ENCODE results near the gene PHF13. TPM values are rescaled to one million over a fixed set of nuclear protein-coding genes. Genes with fewer than 3 reads are reported as not detected.
A peak's percentile ranks its signal among the peaks of the same experiment; 100 is the strongest.

PHF13 gene
- total and polyA plus RNA-seq, 2 experiments from 2014 or later: 11.6 to 21.3 TPM

DNA sequence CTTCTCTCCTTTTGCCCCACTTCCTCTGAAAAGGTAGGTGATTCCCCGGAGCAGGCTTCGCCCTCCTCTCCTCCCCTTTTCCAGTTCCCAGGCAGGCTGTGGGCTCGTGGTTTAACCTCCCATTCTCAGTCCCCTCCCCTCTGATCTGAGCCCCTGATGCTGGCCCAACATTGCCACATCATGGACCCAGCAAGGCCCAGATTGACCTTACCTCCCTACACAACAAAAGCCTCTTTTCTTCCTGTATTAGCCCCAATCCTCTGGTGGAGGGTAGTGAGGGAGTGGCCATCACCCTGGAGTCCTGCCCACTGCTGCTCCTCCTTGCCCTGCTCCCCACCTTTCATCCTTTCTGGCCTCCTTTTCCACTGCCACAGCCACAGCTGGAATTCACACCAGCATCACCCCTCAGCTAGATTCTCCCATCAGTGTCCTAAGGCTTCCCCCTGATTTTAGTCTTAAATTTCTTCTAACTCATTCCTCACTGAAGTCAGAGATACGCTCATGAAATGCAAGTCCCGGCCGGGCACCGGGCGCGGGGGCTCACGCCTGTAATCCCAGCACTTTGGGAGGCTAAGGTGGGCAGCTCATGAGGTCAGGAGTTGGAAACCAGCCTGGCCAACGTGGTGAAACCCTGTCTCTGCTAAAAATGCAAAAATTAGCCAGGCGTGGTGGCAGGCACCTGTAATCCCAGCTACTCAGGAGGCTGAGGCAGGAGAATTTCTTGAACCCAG lies 40.7 kb upstream of the PHF13 start:
- no peaks in the 10 kb centered on the region for H3K27me3 ChIP-seq (replicated peaks; ENCODE audit: insufficient read depth)
- in situ Hi-C loops (cut with MboI): no loop called here
- DNase-seq: no peak
- no peaks in the 10 kb centered on the region for H3K9me3 ChIP-seq (ENCODE audit: low read depth)
- H3K79me2 ChIP-seq (ENCODE audit: insufficient read depth): no peaks in the 10 kb centered on the region
- H3F3A ChIP-seq (ENCODE audit: insufficient read depth): no peaks in the 10 kb centered on the region
- H4K20me1 ChIP-seq (ENCODE audit: insufficient read depth): no peaks in the 10 kb centered on the region
- no peaks in the 10 kb centered on the region for H3K4me1 ChIP-seq (ENCODE audit: insufficient read depth)
- H3K4me2 ChIP-seq (ENCODE audit: unreplicated experiment): no peak overlapping the region
- H2AFZ ChIP-seq: no peak overlapping the region
- no peak overlapping the region for H3K9ac ChIP-seq
- no peak for TF ChIP-seq EZH2phosphoT487 (IDR thresholded peaks at IDR 0.05; ENCODE audit: insufficient read depth, low read depth)
- no peak for TF ChIP-seq EZH2 (IDR thresholded peaks at IDR 0.05; ENCODE audit: insufficient read depth, poor library complexity, severe bottlenecking)
- H3K27ac ChIP-seq: no peak overlapping the region
- H3K9me2 ChIP-seq (ENCODE audit: insufficient read depth): no peaks in the 10 kb centered on the region
- no peak overlapping the region for H3K4me3 ChIP-seq
- 60 to 62% methylated on average over 12 of the region's 12 CpGs for WGBS, 2 experiments (ENCODE audit: low coverage in 1 of 2, low lambda C conversion rate in 2 of 2, missing lambda C conversion rate in 2 of 2)
- no peaks in the 10 kb centered on the region for H3K36me3 ChIP-seq (ENCODE audit: low read depth)

DNA sequence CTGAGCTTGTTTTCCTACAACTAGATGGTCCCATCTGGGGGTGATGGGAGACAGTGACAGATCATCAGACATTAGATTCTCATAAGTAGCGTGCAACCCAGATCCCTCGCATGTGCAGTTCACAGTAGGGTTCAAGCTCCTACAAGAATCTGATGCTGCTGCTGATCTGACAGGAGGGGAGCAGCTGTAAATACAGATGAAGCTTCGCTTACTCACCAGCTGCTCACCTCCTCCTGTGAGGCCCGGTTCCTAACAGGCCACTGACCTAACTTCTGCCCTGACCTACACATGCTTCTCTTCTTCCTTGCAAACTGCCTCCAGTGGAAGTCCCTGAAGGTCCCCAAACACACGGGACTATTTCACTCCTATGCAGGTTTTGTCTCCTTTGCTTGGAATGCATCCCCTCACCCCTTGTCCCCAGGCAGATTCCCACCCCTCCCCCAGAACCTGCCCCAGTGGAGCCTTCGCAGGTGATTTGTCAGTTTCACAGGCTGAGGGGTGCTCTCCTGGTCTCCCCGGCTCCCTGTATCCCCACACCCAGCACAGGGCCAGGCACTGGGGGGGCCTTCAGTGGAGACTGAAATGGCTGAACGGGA lies 39.4 kb upstream of the PHF13 start:
- no peaks in the 10 kb centered on the region for H3K36me3 ChIP-seq (ENCODE audit: low read depth)
- TF ChIP-seq EZH2 (IDR thresholded peaks at IDR 0.05; ENCODE audit: insufficient read depth, poor library complexity, severe bottlenecking) (no peak), EZH2phosphoT487 (IDR thresholded peaks at IDR 0.05; ENCODE audit: insufficient read depth, low read depth) (no peak)
- no peak overlapping the region for H3K9ac ChIP-seq
- in situ Hi-C loops (cut with MboI): no loop called here
- no peaks in the 10 kb centered on the region for H3K9me3 ChIP-seq (ENCODE audit: low read depth)
- no peaks in the 10 kb centered on the region for H4K20me1 ChIP-seq (ENCODE audit: insufficient read depth)
- H3F3A ChIP-seq (ENCODE audit: insufficient read depth): no peaks in the 10 kb centered on the region
- no peaks in the 10 kb centered on the region for H3K79me2 ChIP-seq (ENCODE audit: insufficient read depth)
- 64 to 67% methylated on average over 8 of the region's 8 CpGs for WGBS, 2 experiments (ENCODE audit: low coverage in 1 of 2, low lambda C conversion rate in 2 of 2, missing lambda C conversion rate in 2 of 2)
- H3K27me3 ChIP-seq (replicated peaks; ENCODE audit: insufficient read depth): no peaks in the 10 kb centered on the region
- H3K27ac ChIP-seq: no peak overlapping the region
- H3K4me3 ChIP-seq: no peak overlapping the region
- no peak overlapping the region for H2AFZ ChIP-seq
- H3K4me1 ChIP-seq (ENCODE audit: insufficient read depth): no peaks in the 10 kb centered on the region
- H3K9me2 ChIP-seq (ENCODE audit: insufficient read depth): no peaks in the 10 kb centered on the region
- no peak for DNase-seq
- H3K4me2 ChIP-seq (ENCODE audit: unreplicated experiment): no peak overlapping the region

- Histone ChIP-seq H3K4me2 (ENCODE audit: unreplicated experiment) (no peak overlapping the region), H3K9me2 (ENCODE audit: insufficient read depth) (no peaks in the 10 kb centered on the region), H3K27ac (no peak overlapping the region), H2AFZ (no peak overlapping the region), H4K20me1 (ENCODE audit: insufficient read depth) (no peaks in the 10 kb centered on the region), H3K27me3 (replicated peaks; ENCODE audit: insufficient read depth) (no peaks in the 10 kb centered on the region), H3K79me2 (ENCODE audit: insufficient read depth) (no peaks in the 10 kb centered on the region), H3K9me3 (ENCODE audit: low read depth) (no peaks in the 10 kb centered on the region), H3F3A (ENCODE audit: insufficient read depth) (no peaks in the 10 kb centered on the region), H3K4me3 (no peak overlapping the region), H3K4me1 (ENCODE audit: insufficient read depth) (0 out of 2 replicates have a peak, but pooled peaks cover 3% of the 10 kb centered on the region), H3K9ac (no peak overlapping the region), H3K36me3 (ENCODE audit: low read depth) (no peaks in the 10 kb centered on the region)
- in situ Hi-C loops (cut with MboI): no loop called here
- no peak for DNase-seq
- 63 to 67% methylated on average over 14 of the region's 14 CpGs for WGBS, 2 experiments (ENCODE audit: low coverage in 1 of 2, low lambda C conversion rate in 2 of 2, missing lambda C conversion rate in 2 of 2)
- TF ChIP-seq EZH2phosphoT487 (IDR thresholded peaks at IDR 0.05; ENCODE audit: insufficient read depth, low read depth) (no peak), EZH2 (IDR thresholded peaks at IDR 0.05; ENCODE audit: insufficient read depth, poor library complexity, severe bottlenecking) (no peak)
Observed at GRCh38 chr1:6574818-6575217, 38.7 kb upstream of the PHF13 start.

GRCh38 chr1:6577831-6578525 lies 35.6 kb upstream of the PHF13 start:
- H3F3A ChIP-seq (ENCODE audit: insufficient read depth): no peaks in the 10 kb centered on the region
- in situ Hi-C loops (cut with MboI): no loop called here
- no peak overlapping the region for H3K27ac ChIP-seq
- no peaks in the 10 kb centered on the region for H3K9me2 ChIP-seq (ENCODE audit: insufficient read depth)
- TF ChIP-seq EZH2phosphoT487 (IDR thresholded peaks at IDR 0.05; ENCODE audit: insufficient read depth, low read depth) (no peak), EZH2 (IDR thresholded peaks at IDR 0.05; ENCODE audit: insufficient read depth, poor library complexity, severe bottlenecking) (no peak)
- peak; percentile 50 for DNase-seq
- H2AFZ ChIP-seq: no peak overlapping the region
- H3K9ac ChIP-seq: no peak overlapping the region
- H4K20me1 ChIP-seq (ENCODE audit: insufficient read depth): no peaks in the 10 kb centered on the region
- H3K27me3 ChIP-seq (replicated peaks; ENCODE audit: insufficient read depth): no peaks in the 10 kb centered on the region
- H3K4me2 ChIP-seq (ENCODE audit: unreplicated experiment): no peak overlapping the region
- H3K4me1 ChIP-seq (ENCODE audit: insufficient read depth): peaks cover 9% of the 10 kb centered on the region; the same call in 1 of the 2 replicates
- no peaks in the 10 kb centered on the region for H3K9me3 ChIP-seq (ENCODE audit: low read depth)
- WGBS, 2 experiments (ENCODE audit: low coverage in 1 of 2, low lambda C conversion rate in 2 of 2, missing lambda C conversion rate in 2 of 2): 71 to 74% methylated on average over 6 of the region's 6 CpGs
- H3K79me2 ChIP-seq (ENCODE audit: insufficient read depth): peaks cover 29% of the 10 kb centered on the region
- H3K36me3 ChIP-seq (ENCODE audit: low read depth): no peaks in the 10 kb centered on the region
- no peak overlapping the region for H3K4me3 ChIP-seq
